Stimulated activated CD8-positive, alpha-beta memory T cell treated with anti-CD3 and anti-CD28 coated beads, Interleukin-4, amount 100 ng/mL, for 24 hours (primary cell): Measurements from ENCODE around the gene NR1H2.

ENCODE experiments used
- DNase-seq: peaks from one replicate; pipeline ENCODE4 v3.0.0-alpha.2; 2020; ENCODE audit warnings: low read depth

NR1H2 gene

DNA sequence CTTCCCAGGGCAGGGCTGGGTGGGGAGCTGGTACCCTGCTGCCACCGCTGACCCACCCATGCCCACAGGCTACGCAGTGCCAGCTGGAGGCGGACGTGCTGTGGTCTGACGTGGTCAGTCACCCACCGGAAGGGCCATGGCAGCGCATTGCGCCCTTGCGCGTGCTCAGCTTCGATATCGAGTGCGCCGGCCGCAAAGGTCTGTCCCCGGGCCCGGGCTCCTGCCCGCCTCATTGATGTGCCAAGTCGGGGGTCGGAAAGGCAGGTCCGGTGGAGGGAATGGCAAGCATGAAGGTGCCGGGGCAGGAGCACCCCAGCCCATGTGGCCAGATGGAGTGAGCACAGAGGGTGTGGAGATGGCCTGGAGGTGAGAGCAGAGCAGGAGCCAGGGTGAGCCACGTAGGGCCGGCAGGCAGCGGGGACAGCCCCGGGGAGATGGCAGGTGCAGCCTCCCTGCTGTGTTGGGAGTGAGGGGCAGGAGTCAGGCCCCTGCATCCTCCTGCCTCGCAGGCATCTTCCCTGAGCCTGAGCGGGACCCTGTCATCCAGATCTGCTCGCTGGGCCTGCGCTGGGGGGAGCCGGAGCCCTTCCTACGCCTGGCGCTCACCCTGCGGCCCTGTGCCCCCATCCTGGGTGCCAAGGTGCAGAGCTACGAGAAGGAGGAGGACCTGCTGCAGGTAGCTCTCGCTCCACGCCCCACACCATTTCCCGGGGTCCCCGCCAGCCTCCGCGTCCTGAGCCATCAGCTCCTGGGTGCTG lies 26.5 kb downstream of the NR1H2 start:
- no peak for DNase-seq

- no peak for DNase-seq
These were observed 30.0 kb downstream of the NR1H2 start for GRCh38 chr19:50406156-50406820.

- DNase-seq = no peak
These were observed 30.6 kb downstream of the NR1H2 start for GRCh38 chr19:50406829-50407228.

DNA sequence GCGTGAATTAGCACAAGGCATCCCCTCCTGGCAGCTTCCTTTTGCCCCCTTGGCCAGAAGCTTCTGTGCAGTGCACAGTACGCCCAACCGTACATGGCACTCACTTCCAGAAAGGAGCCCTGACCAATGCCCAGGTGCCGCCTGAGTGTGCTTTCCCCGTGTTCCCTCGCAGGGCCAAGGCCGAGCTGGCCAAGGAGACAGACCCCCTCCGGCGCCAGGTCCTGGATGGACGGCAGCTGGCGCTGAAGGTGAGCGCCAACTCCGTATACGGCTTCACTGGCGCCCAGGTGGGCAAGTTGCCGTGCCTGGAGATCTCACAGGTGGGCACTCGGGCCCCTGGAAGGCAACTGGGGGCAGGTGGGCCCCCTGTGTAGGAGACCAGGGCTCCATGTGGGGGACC lies 33.1 kb downstream of the NR1H2 start:
- no peak for DNase-seq

- no peak for DNase-seq
These were observed 33.9 kb downstream of the NR1H2 start for GRCh38 chr19:50410109-50410508.

- no peak for DNase-seq
These were observed 36.2 kb downstream of the NR1H2 start for GRCh38 chr19:50412419-50412818.

- DNase-seq = no peak
These were observed 36.8 kb downstream of the NR1H2 start for GRCh38 chr19:50413096-50413495.

DNA sequence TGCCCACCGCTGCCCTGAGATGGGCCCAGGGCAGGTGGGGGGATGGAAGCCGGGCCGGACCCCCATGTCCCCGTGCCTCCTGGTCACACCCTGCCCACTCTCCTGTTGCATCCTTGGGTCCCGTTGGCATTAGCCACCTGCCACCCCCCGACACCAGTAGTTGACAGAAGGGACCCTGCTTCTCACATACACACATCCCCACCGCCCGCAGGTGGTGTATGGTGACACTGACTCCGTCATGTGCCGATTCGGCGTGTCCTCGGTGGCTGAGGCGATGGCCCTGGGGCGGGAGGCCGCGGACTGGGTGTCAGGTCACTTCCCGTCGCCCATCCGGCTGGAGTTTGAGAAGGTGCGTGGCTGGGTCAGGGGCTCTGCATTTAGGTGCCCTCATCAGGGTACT lies 37.3 kb downstream of the NR1H2 start:
- no peak for DNase-seq

DNA sequence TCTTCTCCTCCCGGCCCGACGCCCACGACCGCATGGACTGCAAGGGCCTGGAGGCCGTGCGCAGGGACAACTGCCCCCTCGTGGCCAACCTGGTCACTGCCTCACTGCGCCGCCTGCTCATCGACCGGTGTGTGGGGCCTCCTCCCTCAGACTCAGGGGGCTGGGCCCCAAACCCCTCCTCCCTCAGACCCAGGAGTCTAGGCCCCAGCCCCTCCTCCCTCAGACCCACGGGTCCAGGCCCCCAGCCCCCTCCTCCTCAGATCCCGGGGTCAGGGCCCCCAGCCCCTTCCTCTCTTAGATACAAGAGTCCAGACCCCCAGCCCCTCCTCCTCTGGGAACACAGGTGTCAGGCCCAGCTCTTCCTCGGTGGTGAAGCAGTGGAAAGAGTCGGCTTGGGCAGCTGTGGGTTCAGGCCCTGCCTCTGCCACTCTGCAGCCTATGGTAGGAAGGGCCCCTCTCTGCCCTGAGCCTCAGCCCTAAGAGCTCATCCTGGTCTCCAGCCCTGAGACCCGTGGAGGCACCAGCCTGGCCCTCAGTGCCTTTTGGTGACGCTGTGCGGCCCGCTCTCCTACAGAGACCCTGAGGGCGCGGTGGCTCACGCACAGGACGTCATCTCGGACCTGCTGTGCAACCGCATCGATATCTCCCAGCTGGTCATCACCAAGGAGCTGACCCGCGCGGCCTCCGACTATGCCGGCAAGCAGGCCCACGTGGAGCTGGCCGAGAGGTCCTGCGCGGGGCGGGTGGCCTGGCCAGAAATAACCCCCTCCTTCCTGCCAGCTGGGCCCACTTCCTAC lies 38.8 kb downstream of the NR1H2 start:
- DNase-seq = peak; percentile 61

- DNase-seq = no peak
These were observed 39.4 kb downstream of the NR1H2 start for GRCh38 chr19:50415661-50416033.

- DNase-seq = no peak
These were observed 40.0 kb downstream of the NR1H2 start for GRCh38 chr19:50416034-50416977.

DNA sequence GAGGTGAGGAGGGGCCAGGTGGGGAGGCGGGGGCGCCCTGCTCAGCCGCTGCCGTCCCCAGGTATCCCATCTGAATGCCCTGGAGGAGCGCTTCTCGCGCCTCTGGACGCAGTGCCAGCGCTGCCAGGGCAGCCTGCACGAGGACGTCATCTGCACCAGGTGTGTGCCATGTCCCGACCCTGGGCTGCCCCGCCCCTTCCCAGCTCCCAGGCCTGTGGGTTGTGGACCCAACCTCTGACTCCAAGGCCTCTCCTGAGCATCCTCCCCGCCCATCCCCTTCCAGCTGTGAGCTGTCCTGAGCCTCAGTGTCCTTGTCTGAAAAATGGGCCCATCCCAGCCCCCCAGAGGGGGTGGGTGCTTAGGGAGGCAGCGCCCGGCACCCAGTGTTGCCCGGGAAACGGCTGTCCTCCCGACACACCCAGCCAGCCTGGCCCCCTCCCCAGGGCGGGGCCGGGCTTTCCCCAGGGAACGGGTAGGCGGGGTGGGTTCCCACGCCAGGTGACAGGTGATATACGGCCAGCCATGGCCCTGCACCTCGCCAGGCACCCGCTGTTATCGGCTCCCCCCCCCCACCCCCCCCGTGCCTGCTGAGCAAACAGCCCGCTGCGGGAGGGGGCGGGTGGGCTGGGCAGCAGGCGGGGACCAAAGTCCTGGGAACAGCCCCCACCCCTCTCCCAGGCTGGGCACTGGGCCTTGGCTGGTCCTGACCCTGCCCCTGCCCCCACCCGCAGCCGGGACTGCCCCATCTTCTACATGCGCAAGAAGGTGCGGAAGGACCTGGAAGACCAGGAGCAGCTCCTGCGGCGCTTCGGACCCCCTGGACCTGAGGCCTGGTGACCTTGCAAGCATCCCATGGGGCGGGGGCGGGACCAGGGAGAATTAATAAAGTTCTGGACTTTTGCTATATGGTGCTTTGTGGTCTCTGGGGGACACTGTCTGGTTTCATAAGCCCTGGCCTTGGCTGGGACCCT lies 41.1 kb downstream of the NR1H2 start:
- no peak for DNase-seq

DNA sequence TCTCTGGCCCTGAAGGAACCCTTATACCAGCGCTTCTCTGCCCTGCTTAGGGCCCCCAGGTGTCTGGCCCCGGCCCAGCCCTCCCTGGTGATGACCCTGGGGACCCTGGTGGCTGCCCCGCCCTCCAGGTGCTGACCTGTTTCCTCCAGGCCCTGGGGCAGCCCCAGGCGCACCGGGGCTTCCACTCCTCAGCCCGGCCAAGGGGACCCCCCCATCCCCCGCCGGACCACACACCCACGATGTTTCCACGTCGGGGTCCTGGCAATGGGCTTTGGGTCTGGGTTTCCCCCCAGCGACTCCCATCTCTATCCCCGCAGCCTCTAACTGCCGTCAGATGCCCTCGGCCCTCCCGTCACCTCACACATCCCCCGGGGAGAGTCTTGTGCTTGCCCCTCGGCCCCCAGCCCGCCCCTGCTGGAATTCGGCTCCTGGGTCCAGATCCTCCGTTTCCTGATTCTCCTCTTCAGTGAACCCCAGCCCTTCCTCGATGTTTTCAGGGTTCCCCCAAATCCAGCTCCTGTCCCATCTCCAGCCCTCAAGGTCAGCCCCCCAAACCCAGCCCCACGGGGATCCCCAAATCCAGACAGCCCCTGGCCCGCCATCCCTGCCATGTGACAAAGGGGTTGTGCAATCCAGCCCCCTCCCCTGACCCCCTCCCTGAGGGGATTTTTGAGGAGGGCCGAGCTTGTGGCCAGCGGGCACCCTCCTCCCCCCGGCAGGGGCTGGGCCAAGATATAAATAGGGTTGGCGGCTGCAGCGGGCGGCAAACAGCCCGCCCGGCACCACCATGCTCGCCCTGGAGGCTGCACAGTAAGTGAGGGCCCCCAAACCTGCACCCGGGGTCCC lies 42.1 kb downstream of the NR1H2 start, which contains the start of gene SPIB:
SPIB (plus strand) TSS at position 763 of the 846 bp plus-strand sequence; CDS start at position 788, 25 bp downstream.
- no peak for DNase-seq

GRCh38 chr19:50419022-50419579 lies 42.8 kb downstream of the NR1H2 start:
- DNase-seq = no peak

- DNase-seq = no peak
These were observed 43.4 kb downstream of the NR1H2 start for GRCh38 chr19:50419580-50420035.

DNA sequence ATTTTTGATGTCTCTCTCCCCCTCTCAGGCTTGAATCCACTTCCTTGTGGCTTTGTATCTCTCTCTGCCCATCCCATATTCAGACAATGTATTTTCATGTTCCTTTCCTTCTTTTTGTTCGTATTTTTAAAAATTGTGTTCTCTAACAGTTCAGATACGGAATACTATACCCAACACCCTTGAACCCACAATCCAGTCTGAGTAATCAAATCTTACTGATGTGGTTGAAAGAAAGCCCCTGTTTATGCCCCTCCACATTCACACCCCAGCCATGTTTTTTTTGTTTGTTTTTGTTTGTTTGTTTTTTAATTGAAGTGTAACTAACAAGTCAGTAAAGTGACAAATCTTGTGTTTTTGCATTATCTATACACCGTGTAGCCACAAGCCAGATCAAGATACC lies 43.9 kb downstream of the NR1H2 start:
- no peak for DNase-seq

DNA sequence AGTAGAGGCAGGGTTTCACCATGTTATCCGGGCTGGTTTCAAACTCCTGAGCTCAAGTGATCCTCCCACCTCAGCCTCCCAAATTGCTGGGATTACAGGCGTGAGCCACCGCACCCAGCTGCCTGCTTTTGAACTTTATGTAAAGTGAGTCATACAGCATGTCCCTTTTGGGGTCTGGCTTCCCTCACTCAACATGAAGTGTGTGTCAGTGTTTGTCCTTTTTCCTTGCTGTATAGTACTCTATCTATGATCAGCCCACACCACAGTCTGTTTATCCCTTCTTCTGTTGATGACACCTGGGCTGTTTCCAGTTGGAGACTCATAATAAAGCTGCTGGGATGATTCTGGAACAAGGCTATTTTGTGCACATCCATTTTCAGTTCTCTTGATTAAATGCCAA lies 44.6 kb downstream of the NR1H2 start:
- no peak for DNase-seq

DNA sequence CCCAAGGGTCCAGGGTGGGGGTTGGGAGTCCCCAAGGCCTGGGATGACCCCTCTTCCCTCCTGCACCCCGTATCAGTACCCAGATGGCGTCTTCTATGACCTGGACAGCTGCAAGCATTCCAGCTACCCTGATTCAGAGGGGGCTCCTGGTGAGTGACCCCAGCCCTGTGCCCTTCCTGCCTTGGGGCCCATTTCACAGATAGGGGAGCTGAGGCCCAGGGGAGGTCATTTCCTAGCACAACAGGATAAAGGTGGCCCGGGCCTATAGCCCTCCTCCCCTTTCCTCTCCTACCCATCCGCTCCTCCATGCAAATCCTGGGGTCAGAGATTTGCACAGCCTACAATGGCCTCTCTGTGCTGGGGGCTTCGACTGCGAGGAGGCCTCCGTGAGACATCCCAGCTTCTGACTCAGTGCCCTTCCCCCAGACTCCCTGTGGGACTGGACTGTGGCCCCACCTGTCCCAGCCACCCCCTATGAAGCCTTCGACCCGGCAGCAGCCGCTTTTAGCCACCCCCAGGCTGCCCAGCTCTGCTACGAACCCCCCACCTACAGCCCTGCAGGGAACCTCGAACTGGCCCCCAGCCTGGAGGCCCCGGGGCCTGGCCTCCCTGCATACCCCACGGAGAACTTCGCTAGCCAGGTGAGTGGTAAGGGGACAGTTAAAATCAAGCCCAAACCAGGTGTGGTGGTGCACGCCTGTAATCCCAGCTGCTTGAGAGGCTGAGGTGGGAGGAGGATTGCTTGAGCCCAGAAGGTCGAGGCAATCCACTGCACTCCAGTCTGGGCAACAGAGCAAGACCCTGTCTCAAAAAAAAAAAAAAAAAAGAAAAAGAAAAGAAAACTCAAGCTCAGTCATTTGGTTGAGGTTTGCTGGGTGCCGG lies 46.4 kb downstream of the NR1H2 start:
- no peak for DNase-seq
